ENCODE results near the gene CHPF2. TPM values are rescaled to one million over a fixed set of nuclear protein-coding genes. Genes with fewer than 3 reads are reported as not detected.

The CHPF2 gene
- total and polyA plus RNA-seq, 2 of the 13 experiments (the other 11 are each of a cell fraction or from before 2014, with no cell fraction given) = 15.4 to 21.5 TPM

DNA sequence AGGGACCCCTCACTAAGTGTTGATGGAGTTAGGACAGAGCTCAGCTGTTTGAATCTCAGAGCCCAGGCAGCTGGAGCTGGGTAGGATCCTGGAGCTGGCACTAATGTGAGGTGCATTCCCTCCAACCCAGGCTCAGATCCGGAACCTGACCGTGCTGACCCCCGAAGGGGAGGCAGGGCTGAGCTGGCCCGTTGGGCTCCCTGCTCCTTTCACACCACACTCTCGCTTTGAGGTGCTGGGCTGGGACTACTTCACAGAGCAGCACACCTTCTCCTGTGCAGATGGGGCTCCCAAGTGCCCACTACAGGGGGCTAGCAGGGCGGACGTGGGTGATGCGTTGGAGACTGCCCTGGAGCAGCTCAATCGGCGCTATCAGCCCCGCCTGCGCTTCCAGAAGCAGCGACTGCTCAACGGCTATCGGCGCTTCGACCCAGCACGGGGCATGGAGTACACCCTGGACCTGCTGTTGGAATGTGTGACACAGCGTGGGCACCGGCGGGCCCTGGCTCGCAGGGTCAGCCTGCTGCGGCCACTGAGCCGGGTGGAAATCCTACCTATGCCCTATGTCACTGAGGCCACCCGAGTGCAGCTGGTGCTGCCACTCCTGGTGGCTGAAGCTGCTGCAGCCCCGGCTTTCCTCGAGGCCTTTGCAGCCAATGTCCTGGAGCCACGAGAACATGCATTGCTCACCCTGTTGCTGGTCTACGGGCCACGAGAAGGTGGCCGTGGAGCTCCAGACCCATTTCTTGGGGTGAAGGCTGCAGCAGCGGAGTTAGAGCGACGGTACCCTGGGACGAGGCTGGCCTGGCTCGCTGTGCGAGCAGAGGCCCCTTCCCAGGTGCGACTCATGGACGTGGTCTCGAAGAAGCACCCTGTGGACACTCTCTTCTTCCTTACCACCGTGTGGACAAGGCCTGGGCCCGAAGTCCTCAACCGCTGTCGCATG lies 5.2 kb downstream of the CHPF2 start:
- ChIA-PET CTCF (ENCODE audit: low intra/inter-chr PET ratio, low total read pairs) (no interaction called here), POLR2A (no interaction called here)
- DNase-seq (ENCODE audit: low spot score) (no peak), FAIRE-seq (no peak), ATAC-seq (no peak)
- no peak overlapping the region for H3K4me3 ChIP-seq (replicated peaks in 1 of 3; ENCODE audit: insufficient read depth in 1 of 3, low read depth in 2 of 3, low read length in 3 of 3)
- peaks cover 12% of the 10 kb centered on the region; the same call in 1 of the 2 replicates for H4K20me1 ChIP-seq (ENCODE audit: insufficient read depth, low read length)
- WGBS (ENCODE audit: low lambda C conversion rate) = 98% methylated on average over 16 of the region's 44 CpGs
- no peak overlapping the region for H2AFZ ChIP-seq (ENCODE audit: low read length)
- intact Hi-C loops (cut with micrococcal nuclease; ENCODE audit: unreplicated experiment) (no loop called here), in situ Hi-C loops (cut with HindIII; ENCODE audit: extremely low pct_ligation_motif_present, low pct_unique_long_range_greater_than_20kb) (no loop called here)
- no peak overlapping the region for H3K9ac ChIP-seq (ENCODE audit: insufficient read depth, low read depth, low read length)
- peaks cover 6 to 32% of the 10 kb centered on the region in 2 experiments; a peak in 4 of 5 replicates for H3K36me3 ChIP-seq (replicated peaks in 1 of 2; ENCODE audit: control insufficient read depth in 1 of 2, insufficient read depth in 2 of 2, low read length in 2 of 2)
- peaks cover 22% of the 10 kb centered on the region for H3K79me2 ChIP-seq (ENCODE audit: insufficient read depth, low read length)
- no peak overlapping the region for H3K4me2 ChIP-seq (ENCODE audit: low read depth, low read length)
- no peaks in the 10 kb centered on the region for H3K9me3 ChIP-seq (ENCODE audit: low read length)
- TF ChIP-seq, protein P1, sequence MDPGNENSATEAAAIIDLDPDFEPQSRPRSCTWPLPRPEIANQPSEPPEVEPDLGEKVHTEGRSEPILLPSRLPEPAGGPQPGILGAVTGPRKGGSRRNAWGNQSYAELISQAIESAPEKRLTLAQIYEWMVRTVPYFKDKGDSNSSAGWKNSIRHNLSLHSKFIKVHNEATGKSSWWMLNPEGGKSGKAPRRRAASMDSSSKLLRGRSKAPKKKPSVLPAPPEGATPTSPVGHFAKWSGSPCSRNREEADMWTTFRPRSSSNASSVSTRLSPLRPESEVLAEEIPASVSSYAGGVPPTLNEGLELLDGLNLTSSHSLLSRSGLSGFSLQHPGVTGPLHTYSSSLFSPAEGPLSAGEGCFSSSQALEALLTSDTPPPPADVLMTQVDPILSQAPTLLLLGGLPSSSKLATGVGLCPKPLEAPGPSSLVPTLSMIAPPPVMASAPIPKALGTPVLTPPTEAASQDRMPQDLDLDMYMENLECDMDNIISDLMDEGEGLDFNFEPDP (CRISPR knock-in tag; conservative IDR thresholded peaks at IDR 0.05) = 0 out of 2 replicates have a peak, but pooled peaks have one; percentile 25
- TF ChIP-seq RBFOX2 (IDR thresholded peaks at IDR 0.05; ENCODE audit: low read depth, low read length) = peak; percentile 65
- 0 out of 2 replicates have a peak, but pooled peaks have one; percentile 8 for TF ChIP-seq HNRNPL (IDR thresholded peaks at IDR 0.05; ENCODE audit: low read depth, low read length)
- TF ChIP-seq HNRNPK (IDR thresholded peaks at IDR 0.05; ENCODE audit: low read depth, low read length, poor library complexity, severe bottlenecking) = no peak
- TF ChIP-seq HNRNPH1 (optimal IDR thresholded peaks at IDR 0.05; ENCODE audit: low read depth, low read length) = no peak
- TF ChIP-seq AGO2 (optimal IDR thresholded peaks at IDR 0.05; ENCODE audit: low read depth, low read length) = peak; percentile 53
- peak in 1 of 2 experiments; percentile 33; a peak in 1 of 4 replicates for TF ChIP-seq POLR2A (IDR thresholded peaks at IDR 0.05; ENCODE audit: insufficient read depth in 1 of 2, low read depth in 2 of 2, low read length in 2 of 2)
- TF ChIP-seq, protein P2, sequence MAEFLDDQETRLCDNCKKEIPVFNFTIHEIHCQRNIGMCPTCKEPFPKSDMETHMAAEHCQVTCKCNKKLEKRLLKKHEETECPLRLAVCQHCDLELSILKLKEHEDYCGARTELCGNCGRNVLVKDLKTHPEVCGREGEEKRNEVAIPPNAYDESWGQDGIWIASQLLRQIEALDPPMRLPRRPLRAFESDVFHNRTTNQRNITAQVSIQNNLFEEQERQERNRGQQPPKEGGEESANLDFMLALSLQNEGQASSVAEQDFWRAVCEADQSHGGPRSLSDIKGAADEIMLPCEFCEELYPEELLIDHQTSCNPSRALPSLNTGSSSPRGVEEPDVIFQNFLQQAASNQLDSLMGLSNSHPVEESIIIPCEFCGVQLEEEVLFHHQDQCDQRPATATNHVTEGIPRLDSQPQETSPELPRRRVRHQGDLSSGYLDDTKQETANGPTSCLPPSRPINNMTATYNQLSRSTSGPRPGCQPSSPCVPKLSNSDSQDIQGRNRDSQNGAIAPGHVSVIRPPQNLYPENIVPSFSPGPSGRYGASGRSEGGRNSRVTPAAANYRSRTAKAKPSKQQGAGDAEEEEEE (CRISPR knock-in tag; IDR thresholded peaks at IDR 0.05; ENCODE audit: borderline replicate concordance) = no peak
- TF ChIP-seq, protein P3, sequence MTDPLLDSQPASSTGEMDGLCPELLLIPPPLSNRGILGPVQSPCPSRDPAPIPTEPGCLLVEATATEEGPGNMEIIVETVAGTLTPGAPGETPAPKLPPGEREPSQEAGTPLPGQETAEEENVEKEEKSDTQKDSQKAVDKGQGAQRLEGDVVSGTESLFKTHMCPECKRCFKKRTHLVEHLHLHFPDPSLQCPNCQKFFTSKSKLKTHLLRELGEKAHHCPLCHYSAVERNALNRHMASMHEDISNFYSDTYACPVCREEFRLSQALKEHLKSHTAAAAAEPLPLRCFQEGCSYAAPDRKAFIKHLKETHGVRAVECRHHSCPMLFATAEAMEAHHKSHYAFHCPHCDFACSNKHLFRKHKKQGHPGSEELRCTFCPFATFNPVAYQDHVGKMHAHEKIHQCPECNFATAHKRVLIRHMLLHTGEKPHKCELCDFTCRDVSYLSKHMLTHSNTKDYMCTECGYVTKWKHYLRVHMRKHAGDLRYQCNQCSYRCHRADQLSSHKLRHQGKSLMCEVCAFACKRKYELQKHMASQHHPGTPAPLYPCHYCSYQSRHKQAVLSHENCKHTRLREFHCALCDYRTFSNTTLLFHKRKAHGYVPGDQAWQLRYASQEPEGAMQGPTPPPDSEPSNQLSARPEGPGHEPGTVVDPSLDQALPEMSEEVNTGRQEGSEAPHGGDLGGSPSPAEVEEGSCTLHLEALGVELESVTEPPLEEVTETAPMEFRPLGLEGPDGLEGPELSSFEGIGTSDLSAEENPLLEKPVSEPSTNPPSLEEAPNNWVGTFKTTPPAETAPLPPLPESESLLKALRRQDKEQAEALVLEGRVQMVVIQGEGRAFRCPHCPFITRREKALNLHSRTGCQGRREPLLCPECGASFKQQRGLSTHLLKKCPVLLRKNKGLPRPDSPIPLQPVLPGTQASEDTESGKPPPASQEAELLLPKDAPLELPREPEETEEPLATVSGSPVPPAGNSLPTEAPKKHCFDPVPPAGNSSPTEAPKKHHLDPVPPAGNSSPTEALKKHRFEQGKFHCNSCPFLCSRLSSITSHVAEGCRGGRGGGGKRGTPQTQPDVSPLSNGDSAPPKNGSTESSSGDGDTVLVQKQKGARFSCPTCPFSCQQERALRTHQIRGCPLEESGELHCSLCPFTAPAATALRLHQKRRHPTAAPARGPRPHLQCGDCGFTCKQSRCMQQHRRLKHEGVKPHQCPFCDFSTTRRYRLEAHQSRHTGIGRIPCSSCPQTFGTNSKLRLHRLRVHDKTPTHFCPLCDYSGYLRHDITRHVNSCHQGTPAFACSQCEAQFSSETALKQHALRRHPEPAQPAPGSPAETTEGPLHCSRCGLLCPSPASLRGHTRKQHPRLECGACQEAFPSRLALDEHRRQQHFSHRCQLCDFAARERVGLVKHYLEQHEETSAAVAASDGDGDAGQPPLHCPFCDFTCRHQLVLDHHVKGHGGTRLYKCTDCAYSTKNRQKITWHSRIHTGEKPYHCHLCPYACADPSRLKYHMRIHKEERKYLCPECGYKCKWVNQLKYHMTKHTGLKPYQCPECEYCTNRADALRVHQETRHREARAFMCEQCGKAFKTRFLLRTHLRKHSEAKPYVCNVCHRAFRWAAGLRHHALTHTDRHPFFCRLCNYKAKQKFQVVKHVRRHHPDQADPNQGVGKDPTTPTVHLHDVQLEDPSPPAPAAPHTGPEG (CRISPR knock-in tag; IDR thresholded peaks at IDR 0.05) = no peak
- H3K4me1 ChIP-seq (ENCODE audit: insufficient read depth, low read length) = peaks cover 27% of the 10 kb centered on the region
- H3K27ac ChIP-seq (ENCODE audit: extremely low read length, insufficient read depth, low read length) = no peak overlapping the region
- BruUV-seq (replicated peaks) = no TSS peak
- H3K27me3 ChIP-seq (ENCODE audit: control insufficient read depth in 1 of 2, insufficient read depth in 2 of 2, low read length in 2 of 2) = no peaks in the 10 kb centered on the region; a peak in 1 of 5 replicates

All from HepG2 (cell line).